GM19438 (cell line): ENCODE results near the gene VAT1L.

Experiments
- ATAC-seq: cut with Tn5 transposase; IDR thresholded peaks from one replicate; pipeline ENCODE4 v1.9.1; 2021; ENCODE audit warnings: low read depth; ENCODE audit not compliant: unreplicated experiment

VAT1L gene

GRCh38 chr16:77833921-77834634, 45.7 kb downstream of the VAT1L start:
- no peak for ATAC-seq

DNA sequence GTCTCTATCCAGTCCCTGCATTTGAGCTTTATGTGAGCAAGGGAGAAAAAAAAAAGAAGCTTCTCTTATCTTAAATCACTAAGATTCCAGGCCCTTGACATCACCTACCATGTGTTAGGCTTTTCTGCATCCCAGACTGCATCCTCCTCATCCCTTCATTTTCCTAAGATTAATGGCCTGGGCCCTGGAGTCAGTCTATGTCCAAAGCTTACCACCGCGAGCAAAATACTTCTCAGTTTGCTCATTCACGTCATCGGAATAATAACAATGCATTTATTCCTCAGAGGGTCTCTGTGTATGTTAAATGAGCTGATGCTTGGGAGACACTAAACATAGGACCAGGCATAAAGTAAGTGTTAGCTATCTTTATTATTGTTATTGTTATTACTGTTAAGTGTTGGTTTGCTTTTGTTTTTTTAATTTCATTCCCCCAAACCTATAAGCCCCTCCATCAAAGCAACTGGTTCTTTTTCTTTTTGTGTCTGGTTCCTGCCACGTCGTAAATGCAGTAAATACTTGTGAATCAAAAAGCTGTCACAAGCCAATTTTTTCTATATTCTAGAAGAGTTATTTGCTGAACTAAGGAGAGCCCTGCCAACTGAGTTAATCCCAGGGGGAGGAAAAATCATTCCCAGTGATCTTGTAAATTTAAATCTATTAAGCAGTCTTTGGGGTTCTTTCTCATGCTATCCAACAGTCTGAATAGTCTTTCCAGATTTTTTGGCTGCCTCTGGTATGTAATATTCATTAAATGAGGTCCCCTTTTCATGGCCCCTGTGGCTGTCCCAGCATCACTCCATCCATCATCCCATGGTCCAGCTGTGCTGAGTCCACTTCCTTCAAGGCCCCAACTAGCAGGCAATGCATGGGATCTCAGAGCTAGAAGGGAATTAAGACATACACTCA, 46.5 kb downstream of the VAT1L start:
- ATAC-seq, result no peak

GRCh38 chr16:77836801-77837200, 48.4 kb downstream of the VAT1L start:
- no peak for ATAC-seq

- no peak for ATAC-seq
Measured at GRCh38 chr16:77838597-77839255, 50.4 kb downstream of the VAT1L start.

GRCh38 chr16:77840093-77840492, 51.7 kb downstream of the VAT1L start:
- ATAC-seq, result no peak

- no peak for ATAC-seq
Measured at GRCh38 chr16:77840673-77841501, 52.5 kb downstream of the VAT1L start.

- ATAC-seq, result no peak
Measured at GRCh38 chr16:77841502-77841763, 53.1 kb downstream of the VAT1L start.

- no peak for ATAC-seq
Measured at GRCh38 chr16:77842468-77842867, 54.1 kb downstream of the VAT1L start.

GRCh38 chr16:77843405-77843804, 55.0 kb downstream of the VAT1L start:
- no peak for ATAC-seq

DNA sequence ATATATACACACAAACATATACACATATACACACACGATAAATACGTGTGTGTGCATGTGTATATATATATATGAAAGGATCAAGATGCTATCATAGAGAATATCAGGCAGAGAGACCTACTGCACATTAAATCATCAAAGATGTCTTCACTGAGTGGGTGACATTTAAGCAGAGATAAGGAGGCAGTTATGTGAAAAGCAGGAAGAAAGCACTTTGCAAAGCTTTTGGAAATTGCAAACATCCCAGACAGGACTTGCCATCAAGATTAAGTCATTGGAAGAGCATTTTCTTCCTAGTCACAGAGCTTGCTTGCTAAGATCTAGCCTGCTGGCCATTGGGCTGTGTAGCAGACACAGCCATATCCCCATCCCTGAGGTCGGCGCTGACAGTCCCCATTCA, 56.4 kb downstream of the VAT1L start:
- no peak for ATAC-seq

GRCh38 chr16:77849646-77850258, 61.4 kb downstream of the VAT1L start:
- ATAC-seq, result no peak

DNA sequence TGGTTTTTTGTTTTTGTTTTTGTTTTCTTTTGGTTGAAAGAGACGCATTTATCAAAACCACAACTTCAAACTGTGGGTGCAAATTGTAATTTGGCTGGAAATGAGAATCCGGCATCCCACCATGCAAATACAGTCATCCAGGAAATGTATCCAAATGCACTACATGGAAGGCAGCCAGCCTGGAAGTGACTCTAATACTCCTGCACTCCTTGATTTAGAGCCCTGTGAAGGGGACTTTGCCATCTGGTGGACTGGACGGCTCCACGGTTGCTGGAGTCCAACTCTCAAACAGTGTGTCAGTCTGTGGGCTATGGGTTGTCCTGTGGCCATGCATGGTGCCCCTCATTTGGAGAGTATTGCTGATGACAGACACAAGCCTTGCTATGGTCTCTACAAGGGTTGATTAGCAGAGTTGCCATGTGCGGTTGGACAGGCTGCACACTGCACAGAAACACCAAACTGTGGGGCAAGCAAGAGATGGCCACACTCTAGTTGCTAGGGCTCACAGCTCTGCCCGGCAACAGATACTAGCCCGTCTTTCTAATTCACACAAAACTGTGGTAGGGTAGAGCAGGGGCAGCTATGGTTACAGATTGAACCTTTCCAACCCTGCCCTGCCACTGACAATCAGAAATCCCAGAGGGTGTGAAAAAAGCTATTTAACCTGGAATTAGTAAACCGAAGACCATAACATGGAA, 62.4 kb downstream of the VAT1L start:
- ATAC-seq, result no peak

DNA sequence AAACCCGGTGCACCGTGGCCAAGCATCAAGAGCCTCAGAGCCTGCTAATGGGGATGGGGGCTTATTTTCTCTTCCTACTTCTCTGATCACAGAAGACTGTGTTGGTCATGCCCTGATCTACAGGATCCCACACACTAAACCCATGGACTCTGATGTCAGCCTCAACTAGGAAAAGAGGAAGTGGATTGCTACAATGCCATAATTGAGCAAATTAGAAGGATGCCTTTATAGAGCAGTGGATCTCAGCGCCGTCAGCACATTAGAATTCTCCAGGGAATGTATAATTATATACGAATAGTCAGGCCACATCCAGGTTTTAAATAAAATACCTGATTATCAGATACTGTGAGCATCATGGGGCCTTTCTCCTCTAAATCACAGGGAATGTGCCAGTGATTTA, 64.8 kb downstream of the VAT1L start:
- ATAC-seq, result no peak

DNA sequence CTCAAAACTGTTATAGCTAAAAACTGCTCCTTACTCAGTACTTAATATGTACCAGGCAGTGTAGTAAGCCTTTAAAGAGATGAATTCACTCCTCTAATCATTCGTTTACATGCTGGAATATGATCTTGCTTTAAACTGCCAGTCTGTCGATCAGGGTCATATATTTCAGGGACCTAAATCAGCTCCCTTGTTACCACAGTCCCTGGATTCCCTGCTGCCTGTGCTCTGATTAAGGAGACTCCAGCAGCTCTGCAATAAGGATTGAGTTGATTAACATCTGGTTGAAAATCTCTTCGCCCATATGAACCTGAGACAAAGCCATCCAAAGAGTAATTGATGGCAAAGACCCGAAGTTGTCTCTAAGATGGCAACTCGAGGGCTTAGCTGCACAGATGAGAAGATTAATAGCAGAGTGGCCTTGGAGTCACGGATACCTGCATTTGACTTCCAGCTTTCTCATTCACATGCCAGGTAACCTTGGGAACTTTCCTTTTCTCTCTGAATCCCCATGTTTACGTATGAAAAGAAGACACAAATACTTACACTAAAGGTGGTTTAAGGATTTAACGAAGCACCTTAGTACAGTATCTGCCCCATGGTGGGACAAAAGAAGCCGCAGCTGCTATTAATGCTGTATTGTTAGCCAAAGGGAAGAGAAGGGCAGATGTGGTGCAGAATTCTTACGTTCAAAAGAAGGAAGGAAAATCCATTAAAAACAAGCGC, 68.2 kb downstream of the VAT1L start:
- no peak for ATAC-seq

- ATAC-seq, result no peak
Measured at GRCh38 chr16:77858060-77858459, 69.7 kb downstream of the VAT1L start.

GRCh38 chr16:77859493-77860232, 71.3 kb downstream of the VAT1L start:
- ATAC-seq, result no peak

DNA sequence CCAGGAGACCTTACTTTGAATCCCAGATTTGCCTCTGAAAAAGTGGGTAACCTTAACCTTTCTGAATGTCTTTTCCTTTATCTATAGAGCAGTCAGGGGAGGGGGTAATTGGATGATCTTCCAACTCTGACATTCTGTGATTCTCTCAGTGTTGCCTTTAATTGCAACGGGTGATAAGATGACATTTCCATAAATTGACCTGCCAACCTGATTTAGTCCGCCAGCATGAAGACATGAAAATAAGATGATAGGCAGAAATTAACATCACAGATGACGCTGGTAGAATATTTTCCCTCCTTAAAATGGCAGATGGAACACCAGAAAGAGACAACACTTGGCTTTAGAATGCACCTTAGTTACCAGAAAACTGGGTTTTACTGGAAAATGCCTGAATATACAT, 72.6 kb downstream of the VAT1L start:
- no peak for ATAC-seq

DNA sequence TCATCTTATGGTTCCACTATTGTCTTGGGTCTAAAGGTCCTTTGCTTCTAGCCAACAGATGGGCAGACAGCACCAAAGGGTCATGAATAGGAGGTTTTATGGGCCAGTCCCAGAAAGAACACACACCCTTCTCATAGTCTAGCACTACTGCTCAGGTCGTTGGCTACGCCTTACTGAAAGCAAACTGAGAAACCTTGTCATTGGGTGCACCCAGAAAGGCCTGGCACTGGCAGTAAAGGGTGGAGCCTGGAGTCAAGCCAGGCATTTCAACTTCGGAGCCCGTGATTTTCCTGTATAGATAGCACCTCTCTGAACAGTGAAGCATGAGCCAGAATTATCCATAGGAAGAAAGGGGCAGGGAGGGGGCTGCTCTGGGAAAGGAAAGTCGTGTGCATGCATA, 74.9 kb downstream of the VAT1L start:
- ATAC-seq, result no peak
